Measurements from ENCODE around the gene ACBD4.

ACBD4 gene

DNA sequence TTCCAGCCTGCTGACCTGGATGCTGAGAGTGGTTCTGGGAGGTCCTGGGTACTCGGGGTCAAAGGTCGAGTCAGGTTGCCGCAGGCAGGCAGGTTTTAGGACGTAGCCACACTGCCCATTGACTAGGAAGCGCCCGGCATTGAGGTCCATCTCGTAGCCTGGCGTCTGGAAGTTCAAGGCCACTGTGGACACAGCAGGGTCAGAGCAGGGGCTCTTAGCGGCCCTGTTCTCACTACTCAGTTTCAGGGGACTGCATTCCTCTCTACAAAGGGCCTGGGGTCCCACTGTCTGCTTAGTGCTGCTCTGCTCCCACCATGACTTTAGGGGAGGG is 22.1 kb upstream of the ACBD4 start:
- no peaks in the 10 kb centered on the region for H3K9me3 ChIP-seq (ENCODE audit: control insufficient read depth, insufficient read depth, low read depth, low read length)
- H3K36me3 ChIP-seq (ENCODE audit: control insufficient read depth in 2 of 2, insufficient read depth in 1 of 2, low read length in 2 of 2) = peaks cover 0 to 55% of the 10 kb centered on the region in 2 experiments; a peak in 1 of 3 replicates
- no peaks in the 10 kb centered on the region for H3K4me1 ChIP-seq (ENCODE audit: control insufficient read depth, insufficient read depth, low read length)
- H3K4me3 ChIP-seq (ENCODE audit: low read depth, low read length) = no peak overlapping the region
- no peak overlapping the region for H3K27ac ChIP-seq (ENCODE audit: extremely low read depth, low read depth, low read length)
- 0 out of 2 replicates have a peak, but pooled peaks have one; percentile 38 for TF ChIP-seq BCL11B (tag by site-specific recombination; IDR thresholded peaks at IDR 0.05; ENCODE audit: low read depth)
- no peak for TF ChIP-seq YY1 (tag by site-specific recombination; IDR thresholded peaks at IDR 0.05)
- no peak for TF ChIP-seq ZNF350 (tag by site-specific recombination; IDR thresholded peaks at IDR 0.05)
- TF ChIP-seq ZNF571 (tag by site-specific recombination; IDR thresholded peaks at IDR 0.05) = no peak
- TF ChIP-seq ZNF426 (tag by site-specific recombination; IDR thresholded peaks at IDR 0.05) = no peak
- TF ChIP-seq ZNF623 (tag by site-specific recombination; IDR thresholded peaks at IDR 0.05) = no peak
- no peak for TF ChIP-seq ZNF341 (tag by site-specific recombination; IDR thresholded peaks at IDR 0.05; ENCODE audit: low read depth)
- ChIA-PET POLR2A (no interaction called here), CTCF (interaction anchor here (0.9 kb wide), 1 partner anchor 193 kb away, joined by 3 read pairs; no protein-coding TSS in a partner anchor)

DNA sequence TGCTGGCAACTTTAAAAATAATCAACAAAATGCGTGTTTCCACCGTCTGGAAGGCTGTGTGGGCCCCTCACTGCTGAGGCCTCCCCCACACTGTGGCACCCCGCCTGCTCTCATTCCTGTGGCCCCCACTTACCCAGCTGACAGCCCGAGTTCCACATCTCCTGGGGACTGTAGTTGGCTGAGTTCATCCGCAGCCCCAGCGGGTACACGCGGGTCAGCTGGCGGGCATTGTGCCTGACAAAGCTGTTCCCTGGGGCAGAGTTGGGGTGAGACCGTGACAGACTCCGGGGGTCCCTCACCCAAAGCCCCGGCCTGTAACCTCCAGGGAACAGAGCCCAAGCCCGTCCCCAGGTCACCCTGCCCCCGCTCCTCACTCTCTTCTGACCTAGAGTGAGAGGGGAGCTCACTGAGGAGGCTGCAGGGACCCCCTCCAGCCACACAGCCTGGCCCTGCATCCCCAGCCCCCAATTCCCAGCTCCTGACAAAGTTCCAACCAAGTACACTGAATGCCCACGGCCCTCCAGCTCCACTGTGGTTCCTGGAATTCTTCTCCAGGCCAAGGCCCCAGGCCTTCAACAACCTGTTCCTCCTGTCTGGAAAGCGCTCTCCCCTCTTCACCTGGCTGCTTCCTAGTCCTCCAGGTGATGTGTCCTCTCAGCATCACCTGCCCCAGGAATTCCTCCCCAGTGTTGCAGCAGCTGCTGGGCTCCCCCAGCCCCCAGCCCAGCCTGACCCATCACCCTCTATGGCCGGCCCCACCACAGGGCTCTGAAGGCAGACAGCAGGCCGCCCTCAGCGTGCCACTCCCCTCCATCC is 21.2 kb upstream of the ACBD4 start:
- no peak overlapping the region for H3K4me3 ChIP-seq (ENCODE audit: low read depth, low read length)
- H3K27ac ChIP-seq (ENCODE audit: extremely low read depth, low read depth, low read length) = no peak overlapping the region
- CTCF ChIA-PET = interaction anchor here (0.6 to 1.2 kb wide), 4 partner anchors 11 to 194 kb away, joined by 3 to 7 read pairs (median 4); no protein-coding TSS in a partner anchor
- no peaks in the 10 kb centered on the region for H3K9me3 ChIP-seq (ENCODE audit: control insufficient read depth, insufficient read depth, low read depth, low read length)
- no peaks in the 10 kb centered on the region for H3K4me1 ChIP-seq (ENCODE audit: control insufficient read depth, insufficient read depth, low read length)
- TF ChIP-seq ZIC2 (tag by site-specific recombination; IDR thresholded peaks at IDR 0.05) (peak; percentile 19; the same call in 1 of the 2 replicates), SCRT2 (tag by site-specific recombination; IDR thresholded peaks at IDR 0.05) (peak; percentile 47; the same call in 1 of the 2 replicates), ZNF292 (tag by site-specific recombination; IDR thresholded peaks at IDR 0.05; ENCODE audit: borderline replicate concordance, low read depth) (no peak)
- peaks cover 0 to 54% of the 10 kb centered on the region in 2 experiments; a peak in 1 of 3 replicates for H3K36me3 ChIP-seq (ENCODE audit: control insufficient read depth in 2 of 2, insufficient read depth in 1 of 2, low read length in 2 of 2)
- POLR2A ChIA-PET = no interaction called here

DNA sequence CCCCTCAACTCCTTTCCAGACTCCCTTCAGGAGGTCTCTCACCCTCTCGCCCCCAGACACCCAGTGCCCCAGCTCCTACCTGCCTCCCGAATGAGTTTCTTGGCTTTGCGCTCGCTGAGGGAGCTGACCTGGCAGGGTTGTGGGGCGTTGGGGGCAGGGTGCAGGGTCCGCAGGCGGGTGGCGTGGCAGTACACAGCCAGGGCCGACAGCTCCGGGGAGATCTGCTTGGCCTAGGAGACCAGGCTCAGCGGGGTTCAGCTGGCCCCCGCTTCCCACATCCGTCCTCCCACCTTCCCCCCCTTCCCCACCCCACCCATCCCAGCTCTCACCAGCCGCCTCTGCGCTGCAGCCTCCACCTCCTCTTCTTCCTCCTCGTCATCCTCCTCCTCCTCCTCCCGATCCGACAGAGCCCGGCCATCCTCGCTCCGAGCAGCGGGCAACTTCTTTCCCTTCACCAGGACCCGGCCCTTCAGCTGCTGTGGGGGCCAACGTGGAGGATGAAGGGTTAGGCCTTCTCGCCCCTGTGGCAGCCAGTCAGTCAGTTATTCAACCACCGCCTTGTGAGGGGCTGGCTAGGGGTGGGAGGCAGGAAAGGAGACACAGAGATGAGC is 20.4 kb upstream of the ACBD4 start:
- POLR2A ChIA-PET = interaction anchor here (0.6 kb wide), 1 partner anchor 25 kb away, joined by 3 read pairs; no protein-coding TSS in a partner anchor
- H3K4me3 ChIP-seq (ENCODE audit: low read depth, low read length) = no peak overlapping the region
- no peak overlapping the region for H3K27ac ChIP-seq (ENCODE audit: extremely low read depth, low read depth, low read length)
- CTCF ChIA-PET = interaction anchor here (0.6 to 1.2 kb wide), 7 partner anchors 9 to 37 kb away, joined by 3 to 7 read pairs (median 4); partner anchors contain the start of gene ACBD4
- peaks cover 0 to 60% of the 10 kb centered on the region in 2 experiments; a peak in 1 of 3 replicates for H3K36me3 ChIP-seq (ENCODE audit: control insufficient read depth in 2 of 2, insufficient read depth in 1 of 2, low read length in 2 of 2)
- no peaks in the 10 kb centered on the region for H3K4me1 ChIP-seq (ENCODE audit: control insufficient read depth, insufficient read depth, low read length)
- no peaks in the 10 kb centered on the region for H3K9me3 ChIP-seq (ENCODE audit: control insufficient read depth, insufficient read depth, low read depth, low read length)
- peak; percentile 34; the same call in 1 of the 2 replicates for TF ChIP-seq ZFHX2 (tag by site-specific recombination; conservative IDR thresholded peaks at IDR 0.05)
- no peak for TF ChIP-seq ZNF157 (tag by site-specific recombination; IDR thresholded peaks at IDR 0.05)
- TF ChIP-seq, protein P1, sequence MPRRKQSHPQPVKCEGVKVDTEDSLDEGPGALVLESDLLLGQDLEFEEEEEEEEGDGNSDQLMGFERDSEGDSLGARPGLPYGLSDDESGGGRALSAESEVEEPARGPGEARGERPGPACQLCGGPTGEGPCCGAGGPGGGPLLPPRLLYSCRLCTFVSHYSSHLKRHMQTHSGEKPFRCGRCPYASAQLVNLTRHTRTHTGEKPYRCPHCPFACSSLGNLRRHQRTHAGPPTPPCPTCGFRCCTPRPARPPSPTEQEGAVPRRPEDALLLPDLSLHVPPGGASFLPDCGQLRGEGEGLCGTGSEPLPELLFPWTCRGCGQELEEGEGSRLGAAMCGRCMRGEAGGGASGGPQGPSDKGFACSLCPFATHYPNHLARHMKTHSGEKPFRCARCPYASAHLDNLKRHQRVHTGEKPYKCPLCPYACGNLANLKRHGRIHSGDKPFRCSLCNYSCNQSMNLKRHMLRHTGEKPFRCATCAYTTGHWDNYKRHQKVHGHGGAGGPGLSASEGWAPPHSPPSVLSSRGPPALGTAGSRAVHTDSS (tag by site-specific recombination; IDR thresholded peaks at IDR 0.05) = peak; percentile 74
- TF ChIP-seq EGR2 (tag by site-specific recombination; IDR thresholded peaks at IDR 0.05; ENCODE audit: low read depth) = peak; percentile 54; the same call in 1 of the 2 replicates

DNA sequence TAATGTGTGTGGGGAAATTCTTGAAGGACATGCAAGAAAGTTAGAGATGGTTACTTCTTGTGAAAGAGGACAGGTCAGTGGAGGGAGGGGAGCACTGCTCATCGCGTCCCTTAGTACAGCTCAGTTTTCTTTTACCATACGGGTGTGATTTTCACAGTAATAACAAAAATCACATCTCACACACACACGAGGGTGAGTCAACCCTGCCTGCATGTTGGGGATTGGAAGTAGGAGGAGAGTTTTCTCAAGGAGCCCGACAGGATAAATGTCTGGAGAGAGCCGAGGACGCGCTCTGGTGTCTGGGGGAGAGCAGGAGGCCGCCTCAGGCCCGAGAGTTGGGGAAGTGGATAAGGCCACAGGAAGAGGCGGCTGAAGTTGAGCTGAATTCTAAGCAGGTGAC is 19.6 kb upstream of the ACBD4 start:
- Histone ChIP-seq H3K9me3 (ENCODE audit: control insufficient read depth, insufficient read depth, low read depth, low read length) (no peaks in the 10 kb centered on the region), H3K4me1 (ENCODE audit: control insufficient read depth, insufficient read depth, low read length) (no peaks in the 10 kb centered on the region), H3K4me3 (ENCODE audit: low read depth, low read length) (no peak overlapping the region), H3K27ac (ENCODE audit: extremely low read depth, low read depth, low read length) (no peak overlapping the region), H3K36me3 (ENCODE audit: control insufficient read depth in 2 of 2, insufficient read depth in 1 of 2, low read length in 2 of 2) (peaks cover 0 to 63% of the 10 kb centered on the region in 2 experiments; a peak in 1 of 3 replicates)
- no peak for TF ChIP-seq ZNF341 (tag by site-specific recombination; IDR thresholded peaks at IDR 0.05; ENCODE audit: low read depth)
- no peak for TF ChIP-seq ZNF544 (tag by site-specific recombination; IDR thresholded peaks at IDR 0.05)
- no peak for TF ChIP-seq PRDM6 (tag by site-specific recombination; IDR thresholded peaks at IDR 0.05)
- no peak for TF ChIP-seq GLIS1 (tag by site-specific recombination; IDR thresholded peaks at IDR 0.05)
- TF ChIP-seq ZNF362 (tag by site-specific recombination; IDR thresholded peaks at IDR 0.05) = no peak
- TF ChIP-seq SP7 (tag by site-specific recombination; IDR thresholded peaks at IDR 0.05) = no peak
- TF ChIP-seq, protein P2, sequence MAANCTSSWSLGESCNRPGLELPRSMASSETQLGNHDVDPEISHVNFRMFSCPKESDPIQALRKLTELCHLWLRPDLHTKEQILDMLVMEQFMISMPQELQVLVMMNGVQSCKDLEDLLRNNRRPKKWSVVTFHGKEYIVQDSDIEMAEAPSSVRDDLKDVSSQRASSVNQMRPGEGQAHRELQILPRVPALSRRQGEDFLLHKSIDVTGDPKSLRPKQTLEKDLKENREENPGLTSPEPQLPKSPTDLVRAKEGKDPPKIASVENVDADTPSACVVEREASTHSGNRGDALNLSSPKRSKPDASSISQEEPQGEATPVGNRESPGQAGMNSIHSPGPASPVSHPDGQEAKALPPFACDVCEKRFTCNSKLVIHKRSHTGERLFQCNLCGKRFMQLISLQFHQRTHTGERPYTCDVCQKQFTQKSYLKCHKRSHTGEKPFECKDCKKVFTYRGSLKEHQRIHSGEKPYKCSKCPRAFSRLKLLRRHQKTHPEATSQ (tag by site-specific recombination; IDR thresholded peaks at IDR 0.05) = no peak
- ChIA-PET POLR2A (no interaction called here), CTCF (interaction anchor here (0.7 to 1.7 kb wide), 5 partner anchors 10 to 19 kb away, joined by 3 to 7 read pairs (median 4); partner anchors contain the start of genes ACBD4 and PLCD3)

Data from HEK293 (cell line).